DND-41 (cell line): ENCODE measurements around the gene TCF7.

Experiments used
- CTCF ChIP-seq: IDR thresholded peaks from 2 replicates; pipeline ENCODE4 v1.5.1; 2012; ENCODE audit warnings: borderline replicate concordance, low read length, moderate library complexity, mild to moderate bottlenecking; ENCODE audit not compliant: poor library complexity, severe bottlenecking; ENCODE audit errors: extremely low read depth
- EZH2 ChIP-seq: IDR thresholded peaks from 3 replicates; pipeline ENCODE4 v1.6.1; 2012; ENCODE audit warnings: borderline replicate concordance, low read depth, mild to moderate bottlenecking, moderate library complexity, low read length, inconsistent platforms; ENCODE audit not compliant: severe bottlenecking

GRCh38 chr5:134145779-134146581, 31.5 kb downstream of the TCF7 start:
- peak; percentile 96 for TF ChIP-seq CTCF
- TF ChIP-seq EZH2, result no peak
